H1 (cell line): Measurements from ENCODE around the gene CTIF. TPM values are rescaled to one million over a fixed set of nuclear protein-coding genes. Genes with fewer than 3 reads are reported as not detected.

ENCODE experiments used
- CHD7 ChIP-seq: fragments of 300-600 bp; sonication (generic); IDR thresholded peaks from 2 replicates; pipeline ENCODE4 v1.7.1; 2012; ENCODE audit warnings: low read length, moderate library complexity, mild to moderate bottlenecking, inconsistent platforms; ENCODE audit not compliant: insufficient replicate concordance
- E2F6 ChIP-seq: IDR thresholded peaks from 2 replicates; pipeline ENCODE4 v1.6.1; 2012; ENCODE audit warnings: inconsistent platforms
- FOSL1 ChIP-seq: IDR thresholded peaks from 2 replicates; pipeline ENCODE4 v1.6.1; 2011; ENCODE audit warnings: mild to moderate bottlenecking, low read depth, low read length, moderate library complexity; ENCODE audit not compliant: insufficient read depth
- NRF1 ChIP-seq: IDR thresholded peaks from 2 replicates; pipeline ENCODE4 v1.6.1; 2011; ENCODE audit warnings: mild to moderate bottlenecking, low read depth, low read length, improper control_type of control experiment
- RBBP5 ChIP-seq: IDR thresholded peaks from 2 replicates; pipeline ENCODE4 v1.7.1; 2012; ENCODE audit warnings: low read depth, mild to moderate bottlenecking, inconsistent platforms, low read length, moderate library complexity, borderline replicate concordance
- SAP30 ChIP-seq: fragments of 300-600 bp; sonication (generic); IDR thresholded peaks from 2 replicates; pipeline ENCODE4 v1.7.1; 2012; ENCODE audit warnings: low read length, moderate library complexity, mild to moderate bottlenecking, inconsistent platforms; ENCODE audit not compliant: insufficient read depth, insufficient replicate concordance
- SIRT6 ChIP-seq: IDR thresholded peaks from one replicate; pipeline ENCODE4 v1.7.1; 2012; ENCODE audit warnings: low read length, inconsistent platforms
- TBP ChIP-seq: IDR thresholded peaks from 2 replicates; pipeline ENCODE4 v1.6.1; 2011; ENCODE audit warnings: low read depth, low read length, improper control_type of control experiment
- polyA plus RNA-seq, 7 experiments: library from polyadenylated mRNA; depleted of rRNA in 3 of 7; stranded (reverse) in 5 of 7; unstranded in 2 of 7; fragments of >200 nt in 5 of 7; fragments of 200-250 nt in 2 of 7; gene quantifications; 1 replicate in 5 of 7; 2 replicates in 1 of 7; 4 replicates in 1 of 7; pipeline versions ENCODE4 v1.2.1 to v1.2.3, GENCODE V29; 2011 to 2013; ENCODE audit warnings: missing spikeins in 2 of 7, mixed read lengths in 2 of 7
- total RNA-seq: library from RNA; stranded (reverse); fragmentation: NEBNext Ultra II Directional; extraction: Animal tissue kit (Norgen Biotek cat#: 25700); gene quantifications from 2 replicates; pipeline ENCODE4 v1.2.1, GENCODE V29; 2021

The CTIF gene
- total and polyA plus RNA-seq, 2 of the 8 experiments (the other 6 are each of a cell fraction or from before 2014, with no cell fraction given), result 9.0 to 17.8 TPM

- TF ChIP-seq CHD7 (no peak), NRF1 (no peak), RBBP5 (no peak), FOSL1 (no peak), SIRT6 (no peak), SAP30 (no peak), E2F6 (no peak), TBP (no peak)
These were observed 58.8 kb downstream of the CTIF start (continued) for GRCh38 chr18:48597671-48598070.
